Tibial nerve (tissue), 4 donors: ENCODE data around the gene WDR49. TPM values are rescaled to one million over a fixed set of nuclear protein-coding genes. Genes with fewer than 3 reads are reported as not detected.

Experiments used
- DNase-seq, 2 donors: peaks; one replicate each; pipeline ENCODE4 v3.0.0-alpha.2; 2019; ENCODE audit warnings: low spot score in 2 of 2
- H3K27ac ChIP-seq, 4 donors: fragments of 200-600 bp; sonication (generic) in 3 of 4; one replicate each; pipeline ENCODE4 v1.5.1; 2017 to 2019; ENCODE audit warnings: mild to moderate bottlenecking in 1 of 4
- H3K27me3 ChIP-seq, 2 donors: fragments of 200-600 bp; sonication (generic) in 1 of 2; one replicate each; pipeline versions ENCODE4 v1.5.1 to v1.6.0; 2017 to 2019
- H3K36me3 ChIP-seq, 3 donors: fragments of 200-600 bp; sonication (generic); one replicate each; pipeline ENCODE4 v1.5.1; 2018 to 2019
- H3K4me1 ChIP-seq, 4 donors: fragments of 200-600 bp; sonication (generic) in 3 of 4; one replicate each; pipeline ENCODE4 v1.5.1; 2017 to 2019
- H3K4me3 ChIP-seq, 4 donors: fragments of 200-600 bp; sonication (generic) in 3 of 4; one replicate each; pipeline ENCODE4 v1.5.1; 2017 to 2019; ENCODE audit warnings: mild to moderate bottlenecking in 1 of 4, moderate library complexity in 1 of 4
- H3K9me3 ChIP-seq, 4 donors: fragments of 200-600 bp; sonication (generic) in 3 of 4; one replicate each; pipeline ENCODE4 v1.5.1; 2017 to 2019
- EP300 ChIP-seq, 2 donors: sonication (generic); formaldehyde crosslinking; IDR thresholded peaks; one replicate each; pipeline ENCODE4 v1.6.1; 2017; ENCODE audit warnings: antibody characterized with exemption in 2 of 2, mild to moderate bottlenecking in 1 of 2
- POLR2A ChIP-seq, 2 donors: fragments of 450-650 bp; IDR thresholded peaks; one replicate each; pipeline ENCODE4 v1.6.1; 2017; ENCODE audit warnings: antibody characterized with exemption in 2 of 2, mild to moderate bottlenecking in 2 of 2, moderate library complexity in 2 of 2
- WGBS, 2 donors: methylation state at CpG; one replicate each; pipeline ENCODE4 v1.1.5; 2018; 5-methylcytosine and 5-hydroxymethylcytosine counted together
- total RNA-seq, 4 donors: library from RNA; depleted of rRNA; stranded (reverse); fragments of >200 nt; gene quantifications; one replicate each; pipeline ENCODE4 v1.1.0, GENCODE V29; 2016
- TF ChIP-seq, protein P1 (sequence below), 5 experiments: fragments of 200-600 bp in 3 of 5; fragments of 450-650 bp in 2 of 5; sonication (generic) in 3 of 5; IDR thresholded peaks; one replicate each; pipeline ENCODE4 v1.5.1; 2016 to 2019; ENCODE audit warnings: antibody characterized with exemption in 5 of 5, mild to moderate bottlenecking in 3 of 5, moderate library complexity in 2 of 5

Gene WDR49
- total RNA-seq, 4 donors from 2014 or later: 0.44 to 2.9 (median 1.3) TPM; not detected in 1

DNA sequence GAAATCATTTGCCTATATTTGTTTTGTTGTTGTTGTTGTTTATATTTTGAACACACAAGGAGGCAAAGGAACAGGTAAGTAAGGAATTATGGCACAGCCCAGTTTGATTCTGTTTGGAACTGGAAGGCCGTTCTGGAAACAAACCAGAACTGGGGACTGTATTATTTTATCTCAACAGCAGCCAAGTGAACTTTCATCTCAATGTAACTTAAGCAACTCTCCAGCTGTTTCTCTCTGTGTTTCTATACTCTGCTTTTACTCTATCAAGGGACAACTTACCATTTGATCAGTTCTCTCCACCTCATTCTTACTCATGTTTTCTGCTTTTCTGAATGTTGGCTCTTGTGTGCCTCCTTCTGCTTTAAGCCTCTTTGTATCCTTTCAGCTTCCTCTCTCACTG lies 16.0 kb upstream of the WDR49 start:
- Histone ChIP-seq H3K36me3 (peaks cover 0 to 37% (median 0%) of the 10 kb centered on the region in 3 donors), H3K9me3 (peaks cover 0 to 8% (median under 1%) of the 10 kb centered on the region in 4 donors), H3K4me1 (no peaks in the 10 kb centered on the region), H3K4me3 (no peak overlapping the region), H3K27me3 (no peaks in the 10 kb centered on the region), H3K27ac (no peak overlapping the region)
- TF ChIP-seq, protein P1, sequence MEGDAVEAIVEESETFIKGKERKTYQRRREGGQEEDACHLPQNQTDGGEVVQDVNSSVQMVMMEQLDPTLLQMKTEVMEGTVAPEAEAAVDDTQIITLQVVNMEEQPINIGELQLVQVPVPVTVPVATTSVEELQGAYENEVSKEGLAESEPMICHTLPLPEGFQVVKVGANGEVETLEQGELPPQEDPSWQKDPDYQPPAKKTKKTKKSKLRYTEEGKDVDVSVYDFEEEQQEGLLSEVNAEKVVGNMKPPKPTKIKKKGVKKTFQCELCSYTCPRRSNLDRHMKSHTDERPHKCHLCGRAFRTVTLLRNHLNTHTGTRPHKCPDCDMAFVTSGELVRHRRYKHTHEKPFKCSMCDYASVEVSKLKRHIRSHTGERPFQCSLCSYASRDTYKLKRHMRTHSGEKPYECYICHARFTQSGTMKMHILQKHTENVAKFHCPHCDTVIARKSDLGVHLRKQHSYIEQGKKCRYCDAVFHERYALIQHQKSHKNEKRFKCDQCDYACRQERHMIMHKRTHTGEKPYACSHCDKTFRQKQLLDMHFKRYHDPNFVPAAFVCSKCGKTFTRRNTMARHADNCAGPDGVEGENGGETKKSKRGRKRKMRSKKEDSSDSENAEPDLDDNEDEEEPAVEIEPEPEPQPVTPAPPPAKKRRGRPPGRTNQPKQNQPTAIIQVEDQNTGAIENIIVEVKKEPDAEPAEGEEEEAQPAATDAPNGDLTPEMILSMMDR (IDR thresholded peaks at IDR 0.05): no peak
- no peak for TF ChIP-seq EP300 (IDR thresholded peaks at IDR 0.05)
- no peak for TF ChIP-seq POLR2A (IDR thresholded peaks at IDR 0.05)
- 72 to 73% methylated on average over 1 of the region's 1 CpG for WGBS, 2 donors
- no peak for DNase-seq

DNA sequence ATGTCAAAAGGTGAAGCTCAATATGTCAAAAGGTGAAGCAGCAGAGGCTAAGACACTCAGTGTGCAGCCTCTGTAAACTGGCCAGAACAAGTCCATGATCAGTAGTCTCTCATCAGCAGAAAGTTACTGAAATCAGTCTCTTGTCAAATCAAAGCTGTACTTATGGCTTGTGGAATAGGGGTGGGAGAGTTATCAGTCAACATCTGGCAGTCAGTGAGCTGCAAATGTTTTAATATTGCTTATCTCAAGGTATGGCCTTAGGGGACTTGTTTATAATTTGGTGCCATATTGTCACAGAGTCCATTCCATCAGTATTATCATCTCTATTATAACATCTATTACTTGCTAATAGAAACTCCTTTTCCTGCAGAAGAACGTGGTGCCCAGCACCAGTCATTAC lies 14.9 kb upstream of the WDR49 start:
- Histone ChIP-seq H3K27me3 (no peaks in the 10 kb centered on the region), H3K9me3 (peaks cover 0 to 7% (median 0%) of the 10 kb centered on the region in 4 donors), H3K4me3 (no peak overlapping the region), H3K4me1 (no peaks in the 10 kb centered on the region), H3K36me3 (peaks cover 0 to 28% (median 0%) of the 10 kb centered on the region in 3 donors), H3K27ac (no peak overlapping the region)
- TF ChIP-seq EP300 (IDR thresholded peaks at IDR 0.05): no peak
- TF ChIP-seq POLR2A (IDR thresholded peaks at IDR 0.05): no peak
- TF ChIP-seq, protein P1 (IDR thresholded peaks at IDR 0.05): no peak
- no peak for DNase-seq
- 50 to 73% methylated on average over 1 of the region's 1 CpG for WGBS, 2 donors

DNA sequence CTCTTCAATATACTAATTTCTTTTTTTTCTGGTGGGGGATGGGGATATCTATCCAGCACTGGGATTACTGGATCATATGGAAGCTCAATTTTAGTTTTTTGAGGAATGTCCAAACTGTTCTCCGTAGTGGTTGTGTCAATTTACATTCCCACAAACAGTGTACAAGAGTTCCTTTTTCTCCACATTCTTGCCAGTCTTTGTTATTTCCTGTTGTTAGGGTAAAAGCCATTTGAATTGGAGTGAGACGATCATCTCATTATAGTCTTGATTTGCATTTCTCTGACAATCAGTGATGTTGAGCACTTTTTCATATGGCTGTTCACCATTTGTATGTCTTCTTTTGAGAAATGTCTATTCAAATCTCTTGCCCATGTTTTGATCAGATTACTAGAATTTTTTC lies 12.8 kb upstream of the WDR49 start:
- TF ChIP-seq EP300 (IDR thresholded peaks at IDR 0.05) (no peak), POLR2A (IDR thresholded peaks at IDR 0.05) (no peak)
- TF ChIP-seq, protein P1 (IDR thresholded peaks at IDR 0.05): no peak
- Histone ChIP-seq H3K4me3 (no peak overlapping the region), H3K4me1 (no peaks in the 10 kb centered on the region), H3K9me3 (no peaks in the 10 kb centered on the region), H3K27me3 (no peaks in the 10 kb centered on the region), H3K36me3 (peaks cover 0 to 8% (median 0%) of the 10 kb centered on the region in 3 donors), H3K27ac (no peak overlapping the region)
- DNase-seq: no peak
- 49 to 57% methylated on average over 2 of the region's 2 CpGs for WGBS, 2 donors

DNA sequence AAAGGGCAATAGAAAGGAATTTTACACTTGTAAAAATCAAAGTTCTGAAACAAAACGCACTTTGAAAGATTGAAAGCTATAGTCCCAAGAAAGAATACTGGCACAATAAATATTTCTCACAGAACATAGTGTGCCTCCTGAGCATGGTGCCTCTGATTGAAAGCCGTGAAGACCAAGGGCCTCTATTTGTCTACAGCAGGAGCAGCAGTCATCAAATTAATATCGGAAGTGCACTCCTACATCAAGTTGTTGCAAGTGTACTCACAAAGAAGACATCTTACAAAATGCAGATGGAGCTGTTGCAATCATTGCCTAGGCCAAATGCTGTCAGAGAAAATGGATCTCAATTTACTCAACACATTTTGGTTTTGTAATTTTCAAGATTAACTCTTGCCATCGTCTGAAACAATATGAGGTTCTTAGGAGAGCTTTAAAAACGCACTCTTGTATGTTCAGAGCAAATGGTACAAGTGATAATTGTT lies 9.2 kb upstream of the WDR49 start:
- no peak overlapping the region for H3K4me3 ChIP-seq
- no peaks in the 10 kb centered on the region for H3K9me3 ChIP-seq
- H3K36me3 ChIP-seq: no peaks in the 10 kb centered on the region
- no peak for DNase-seq
- WGBS, 2 donors: 88 to 90% methylated on average over 5 of the region's 5 CpGs
- TF ChIP-seq, protein P1 (IDR thresholded peaks at IDR 0.05): no peak
- TF ChIP-seq POLR2A (IDR thresholded peaks at IDR 0.05): no peak
- TF ChIP-seq EP300 (IDR thresholded peaks at IDR 0.05): no peak
- no peaks in the 10 kb centered on the region for H3K27me3 ChIP-seq
- no peak overlapping the region for H3K27ac ChIP-seq
- no peaks in the 10 kb centered on the region for H3K4me1 ChIP-seq

DNA sequence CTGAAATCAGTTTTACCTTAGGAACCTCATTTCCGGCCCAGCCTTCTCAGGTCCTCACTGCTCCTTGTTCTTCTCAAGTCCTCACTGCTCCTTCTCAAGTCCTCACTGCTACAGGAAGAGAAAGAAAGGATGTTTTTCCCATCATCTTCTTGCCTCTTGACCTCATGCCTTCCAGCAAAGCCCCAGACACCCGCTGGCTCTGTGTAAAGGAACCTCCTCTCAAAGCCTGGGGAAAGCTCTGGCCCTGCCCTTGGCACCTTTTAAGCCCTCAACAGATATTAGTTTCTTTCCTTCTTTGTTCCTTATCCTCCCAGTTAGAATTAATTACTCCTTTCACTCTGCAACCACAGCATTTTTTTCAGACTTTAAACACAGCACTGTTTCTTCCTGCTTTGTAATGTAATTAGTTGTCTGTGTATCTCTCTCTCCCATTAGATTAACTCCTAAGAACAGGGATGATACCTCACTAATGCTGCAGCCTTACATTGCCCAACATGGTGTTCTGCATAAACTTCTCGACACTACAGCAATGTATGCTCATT lies 4.0 kb upstream of the WDR49 start:
- H3K9me3 ChIP-seq: no peaks in the 10 kb centered on the region
- no peaks in the 10 kb centered on the region for H3K4me1 ChIP-seq
- H3K27me3 ChIP-seq: no peaks in the 10 kb centered on the region
- WGBS, 2 donors: 66 to 67% methylated on average over 3 of the region's 3 CpGs
- DNase-seq: no peak
- TF ChIP-seq, protein P1 (IDR thresholded peaks at IDR 0.05): no peak
- no peak for TF ChIP-seq POLR2A (IDR thresholded peaks at IDR 0.05)
- no peak for TF ChIP-seq EP300 (IDR thresholded peaks at IDR 0.05)
- H3K4me3 ChIP-seq: no peak overlapping the region
- no peak overlapping the region for H3K27ac ChIP-seq
- H3K36me3 ChIP-seq: no peaks in the 10 kb centered on the region
